ENCODE measurements around the gene SCAMP4. TPM values are rescaled to one million over a fixed set of nuclear protein-coding genes. Genes with fewer than 3 reads are reported as not detected.

Gene SCAMP4
- total and polyA plus RNA-seq, 2 experiments from 2014 or later = 39.4 to 106 TPM

DNA sequence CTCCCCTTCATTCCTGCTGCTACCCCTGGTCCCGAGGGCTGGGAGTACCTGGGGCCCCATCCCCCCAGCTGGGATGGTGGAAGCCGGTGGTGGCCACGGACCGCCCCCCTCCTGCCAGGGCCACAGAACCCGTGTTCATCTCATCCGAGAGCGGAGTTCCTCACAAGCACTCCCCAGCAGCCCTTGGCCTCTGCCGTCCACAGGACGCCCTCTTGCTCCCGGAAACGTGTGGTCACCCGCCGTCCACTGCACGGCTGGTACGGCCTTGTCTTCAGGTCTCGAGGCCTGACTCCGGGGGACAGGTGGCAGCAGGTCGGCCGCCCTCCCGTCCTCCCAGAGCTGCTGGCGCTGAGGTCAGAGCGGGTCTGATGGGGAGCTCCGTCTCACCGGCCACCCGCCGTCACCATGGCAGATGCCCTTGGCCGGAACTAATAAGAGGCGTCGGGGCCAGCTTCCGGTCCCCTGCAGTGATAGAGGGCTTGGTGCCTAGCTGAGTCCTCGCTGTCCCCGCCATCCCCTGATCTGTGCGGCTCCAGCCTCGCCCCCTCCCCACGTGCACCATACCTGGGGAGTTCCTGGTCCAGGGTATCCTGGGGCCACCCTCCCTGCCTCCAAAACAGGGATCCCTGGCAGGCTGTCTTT, 19.2 kb downstream of the SCAMP4 start:
- H3K4me3 Mint-ChIP-seq = no peak overlapping the region
- TF ChIP-seq, protein P1, sequence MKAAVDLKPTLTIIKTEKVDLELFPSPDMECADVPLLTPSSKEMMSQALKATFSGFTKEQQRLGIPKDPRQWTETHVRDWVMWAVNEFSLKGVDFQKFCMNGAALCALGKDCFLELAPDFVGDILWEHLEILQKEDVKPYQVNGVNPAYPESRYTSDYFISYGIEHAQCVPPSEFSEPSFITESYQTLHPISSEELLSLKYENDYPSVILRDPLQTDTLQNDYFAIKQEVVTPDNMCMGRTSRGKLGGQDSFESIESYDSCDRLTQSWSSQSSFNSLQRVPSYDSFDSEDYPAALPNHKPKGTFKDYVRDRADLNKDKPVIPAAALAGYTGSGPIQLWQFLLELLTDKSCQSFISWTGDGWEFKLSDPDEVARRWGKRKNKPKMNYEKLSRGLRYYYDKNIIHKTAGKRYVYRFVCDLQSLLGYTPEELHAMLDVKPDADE (IDR thresholded peaks at IDR 0.05) = no peak
- TF ChIP-seq, protein P2, sequence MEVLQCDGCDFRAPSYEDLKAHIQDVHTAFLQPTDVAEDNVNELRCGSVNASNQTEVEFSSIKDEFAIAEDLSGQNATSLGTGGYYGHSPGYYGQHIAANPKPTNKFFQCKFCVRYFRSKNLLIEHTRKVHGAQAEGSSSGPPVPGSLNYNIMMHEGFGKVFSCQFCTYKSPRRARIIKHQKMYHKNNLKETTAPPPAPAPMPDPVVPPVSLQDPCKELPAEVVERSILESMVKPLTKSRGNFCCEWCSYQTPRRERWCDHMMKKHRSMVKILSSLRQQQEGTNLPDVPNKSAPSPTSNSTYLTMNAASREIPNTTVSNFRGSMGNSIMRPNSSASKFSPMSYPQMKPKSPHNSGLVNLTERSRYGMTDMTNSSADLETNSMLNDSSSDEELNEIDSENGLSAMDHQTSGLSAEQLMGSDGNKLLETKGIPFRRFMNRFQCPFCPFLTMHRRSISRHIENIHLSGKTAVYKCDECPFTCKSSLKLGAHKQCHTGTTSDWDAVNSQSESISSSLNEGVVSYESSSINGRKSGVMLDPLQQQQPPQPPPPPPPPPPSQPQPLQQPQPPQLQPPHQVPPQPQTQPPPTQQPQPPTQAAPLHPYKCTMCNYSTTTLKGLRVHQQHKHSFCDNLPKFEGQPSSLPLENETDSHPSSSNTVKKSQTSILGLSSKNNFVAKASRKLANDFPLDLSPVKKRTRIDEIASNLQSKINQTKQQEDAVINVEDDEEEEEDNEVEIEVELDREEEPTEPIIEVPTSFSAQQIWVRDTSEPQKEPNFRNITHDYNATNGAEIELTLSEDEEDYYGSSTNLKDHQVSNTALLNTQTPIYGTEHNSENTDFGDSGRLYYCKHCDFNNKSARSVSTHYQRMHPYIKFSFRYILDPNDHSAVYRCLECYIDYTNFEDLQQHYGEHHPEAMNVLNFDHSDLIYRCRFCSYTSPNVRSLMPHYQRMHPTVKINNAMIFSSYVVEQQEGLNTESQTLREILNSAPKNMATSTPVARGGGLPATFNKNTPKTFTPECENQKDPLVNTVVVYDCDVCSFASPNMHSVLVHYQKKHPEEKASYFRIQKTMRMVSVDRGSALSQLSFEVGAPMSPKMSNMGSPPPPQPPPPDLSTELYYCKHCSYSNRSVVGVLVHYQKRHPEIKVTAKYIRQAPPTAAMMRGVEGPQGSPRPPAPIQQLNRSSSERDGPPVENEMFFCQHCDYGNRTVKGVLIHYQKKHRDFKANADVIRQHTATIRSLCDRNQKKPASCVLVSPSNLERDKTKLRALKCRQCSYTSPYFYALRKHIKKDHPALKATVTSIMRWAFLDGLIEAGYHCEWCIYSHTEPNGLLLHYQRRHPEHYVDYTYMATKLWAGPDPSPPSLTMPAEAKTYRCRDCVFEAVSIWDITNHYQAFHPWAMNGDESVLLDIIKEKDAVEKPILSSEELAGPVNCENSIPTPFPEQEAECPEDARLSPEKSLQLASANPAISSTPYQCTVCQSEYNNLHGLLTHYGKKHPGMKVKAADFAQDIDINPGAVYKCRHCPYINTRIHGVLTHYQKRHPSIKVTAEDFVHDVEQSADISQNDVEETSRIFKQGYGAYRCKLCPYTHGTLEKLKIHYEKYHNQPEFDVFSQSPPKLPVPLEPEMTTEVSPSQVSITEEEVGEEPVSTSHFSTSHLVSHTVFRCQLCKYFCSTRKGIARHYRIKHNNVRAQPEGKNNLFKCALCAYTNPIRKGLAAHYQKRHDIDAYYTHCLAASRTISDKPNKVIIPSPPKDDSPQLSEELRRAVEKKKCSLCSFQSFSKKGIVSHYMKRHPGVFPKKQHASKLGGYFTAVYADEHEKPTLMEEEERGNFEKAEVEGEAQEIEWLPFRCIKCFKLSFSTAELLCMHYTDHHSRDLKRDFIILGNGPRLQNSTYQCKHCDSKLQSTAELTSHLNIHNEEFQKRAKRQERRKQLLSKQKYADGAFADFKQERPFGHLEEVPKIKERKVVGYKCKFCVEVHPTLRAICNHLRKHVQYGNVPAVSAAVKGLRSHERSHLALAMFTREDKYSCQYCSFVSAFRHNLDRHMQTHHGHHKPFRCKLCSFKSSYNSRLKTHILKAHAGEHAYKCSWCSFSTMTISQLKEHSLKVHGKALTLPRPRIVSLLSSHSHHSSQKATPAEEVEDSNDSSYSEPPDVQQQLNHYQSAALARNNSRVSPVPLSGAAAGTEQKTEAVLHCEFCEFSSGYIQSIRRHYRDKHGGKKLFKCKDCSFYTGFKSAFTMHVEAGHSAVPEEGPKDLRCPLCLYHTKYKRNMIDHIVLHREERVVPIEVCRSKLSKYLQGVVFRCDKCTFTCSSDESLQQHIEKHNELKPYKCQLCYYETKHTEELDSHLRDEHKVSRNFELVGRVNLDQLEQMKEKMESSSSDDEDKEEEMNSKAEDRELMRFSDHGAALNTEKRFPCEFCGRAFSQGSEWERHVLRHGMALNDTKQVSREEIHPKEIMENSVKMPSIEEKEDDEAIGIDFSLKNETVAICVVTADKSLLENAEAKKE (CRISPR knock-in tag; IDR thresholded peaks at IDR 0.05) = no peak
- TF ChIP-seq JUNB (IDR thresholded peaks at IDR 0.05; ENCODE audit: unreplicated experiment) (no peak), STAT1 (IDR thresholded peaks at IDR 0.05; ENCODE audit: unreplicated experiment) (no peak), NANOG (IDR thresholded peaks at IDR 0.05; ENCODE audit: borderline replicate concordance) (no peak), ZNF114 (CRISPR knock-in tag; IDR thresholded peaks at IDR 0.05) (no peak), EZH2phosphoT487 (IDR thresholded peaks at IDR 0.05; ENCODE audit: unreplicated experiment) (no peak), ZNF331 (CRISPR knock-in tag; IDR thresholded peaks at IDR 0.05; ENCODE audit: low read depth) (no peak), EZH2 (IDR thresholded peaks at IDR 0.05; ENCODE audit: low read depth, unreplicated experiment) (no peak), POLR2AphosphoS5 (IDR thresholded peaks at IDR 0.05; ENCODE audit: low read depth) (no peak), CREB1 (CRISPR knock-in tag; IDR thresholded peaks at IDR 0.05; ENCODE audit: low read depth) (no peak)
- TF ChIP-seq, protein P3, sequence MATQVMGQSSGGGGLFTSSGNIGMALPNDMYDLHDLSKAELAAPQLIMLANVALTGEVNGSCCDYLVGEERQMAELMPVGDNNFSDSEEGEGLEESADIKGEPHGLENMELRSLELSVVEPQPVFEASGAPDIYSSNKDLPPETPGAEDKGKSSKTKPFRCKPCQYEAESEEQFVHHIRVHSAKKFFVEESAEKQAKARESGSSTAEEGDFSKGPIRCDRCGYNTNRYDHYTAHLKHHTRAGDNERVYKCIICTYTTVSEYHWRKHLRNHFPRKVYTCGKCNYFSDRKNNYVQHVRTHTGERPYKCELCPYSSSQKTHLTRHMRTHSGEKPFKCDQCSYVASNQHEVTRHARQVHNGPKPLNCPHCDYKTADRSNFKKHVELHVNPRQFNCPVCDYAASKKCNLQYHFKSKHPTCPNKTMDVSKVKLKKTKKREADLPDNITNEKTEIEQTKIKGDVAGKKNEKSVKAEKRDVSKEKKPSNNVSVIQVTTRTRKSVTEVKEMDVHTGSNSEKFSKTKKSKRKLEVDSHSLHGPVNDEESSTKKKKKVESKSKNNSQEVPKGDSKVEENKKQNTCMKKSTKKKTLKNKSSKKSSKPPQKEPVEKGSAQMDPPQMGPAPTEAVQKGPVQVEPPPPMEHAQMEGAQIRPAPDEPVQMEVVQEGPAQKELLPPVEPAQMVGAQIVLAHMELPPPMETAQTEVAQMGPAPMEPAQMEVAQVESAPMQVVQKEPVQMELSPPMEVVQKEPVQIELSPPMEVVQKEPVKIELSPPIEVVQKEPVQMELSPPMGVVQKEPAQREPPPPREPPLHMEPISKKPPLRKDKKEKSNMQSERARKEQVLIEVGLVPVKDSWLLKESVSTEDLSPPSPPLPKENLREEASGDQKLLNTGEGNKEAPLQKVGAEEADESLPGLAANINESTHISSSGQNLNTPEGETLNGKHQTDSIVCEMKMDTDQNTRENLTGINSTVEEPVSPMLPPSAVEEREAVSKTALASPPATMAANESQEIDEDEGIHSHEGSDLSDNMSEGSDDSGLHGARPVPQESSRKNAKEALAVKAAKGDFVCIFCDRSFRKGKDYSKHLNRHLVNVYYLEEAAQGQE (IDR thresholded peaks at IDR 0.05; ENCODE audit: unreplicated experiment) = no peak
- TF ChIP-seq, protein P4, sequence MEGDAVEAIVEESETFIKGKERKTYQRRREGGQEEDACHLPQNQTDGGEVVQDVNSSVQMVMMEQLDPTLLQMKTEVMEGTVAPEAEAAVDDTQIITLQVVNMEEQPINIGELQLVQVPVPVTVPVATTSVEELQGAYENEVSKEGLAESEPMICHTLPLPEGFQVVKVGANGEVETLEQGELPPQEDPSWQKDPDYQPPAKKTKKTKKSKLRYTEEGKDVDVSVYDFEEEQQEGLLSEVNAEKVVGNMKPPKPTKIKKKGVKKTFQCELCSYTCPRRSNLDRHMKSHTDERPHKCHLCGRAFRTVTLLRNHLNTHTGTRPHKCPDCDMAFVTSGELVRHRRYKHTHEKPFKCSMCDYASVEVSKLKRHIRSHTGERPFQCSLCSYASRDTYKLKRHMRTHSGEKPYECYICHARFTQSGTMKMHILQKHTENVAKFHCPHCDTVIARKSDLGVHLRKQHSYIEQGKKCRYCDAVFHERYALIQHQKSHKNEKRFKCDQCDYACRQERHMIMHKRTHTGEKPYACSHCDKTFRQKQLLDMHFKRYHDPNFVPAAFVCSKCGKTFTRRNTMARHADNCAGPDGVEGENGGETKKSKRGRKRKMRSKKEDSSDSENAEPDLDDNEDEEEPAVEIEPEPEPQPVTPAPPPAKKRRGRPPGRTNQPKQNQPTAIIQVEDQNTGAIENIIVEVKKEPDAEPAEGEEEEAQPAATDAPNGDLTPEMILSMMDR (conservative IDR thresholded peaks at IDR 0.05; ENCODE audit: low read depth in 2 of 2) = no peak
- H3K4me1 ChIP-seq (ENCODE audit: insufficient read depth) = no peaks in the 10 kb centered on the region
- H3F3A ChIP-seq (replicated peaks; ENCODE audit: low read depth) = no peaks in the 10 kb centered on the region
- DNase-seq (ENCODE audit: low spot score) (no peak), ATAC-seq (no peak)
- peaks cover 3% of the 10 kb centered on the region; the same call in 1 of the 3 replicates for H3K4me1 Mint-ChIP-seq
- H4K20me1 ChIP-seq (replicated peaks; ENCODE audit: insufficient read depth) = peaks cover 4% of the 10 kb centered on the region; the same call in 1 of the 2 replicates
- peaks cover 20% of the 10 kb centered on the region for H3K27me3 Mint-ChIP-seq (ENCODE audit: insufficient read depth, low read depth, poor library complexity)
- no peak overlapping the region for H3K27ac ChIP-seq (ENCODE audit: low read depth)
- no peak overlapping the region for H3K4me3 ChIP-seq
- H3K27ac Mint-ChIP-seq = no peak overlapping the region
- H3K9me3 Mint-ChIP-seq = 0 out of 3 replicates have a peak, but pooled peaks cover 2% of the 10 kb centered on the region
- no peak overlapping the region for H3K4me2 ChIP-seq
- peaks cover 43% of the 10 kb centered on the region; the same call in 2 of the 3 replicates for H3K36me3 Mint-ChIP-seq (ENCODE audit: low read depth)
- no peaks in the 10 kb centered on the region; the same call in 1 of the 2 replicates for H3K36me3 ChIP-seq (ENCODE audit: insufficient read depth)
- H3K79me2 ChIP-seq (replicated peaks; ENCODE audit: insufficient read depth) = no peaks in the 10 kb centered on the region
- no peaks in the 10 kb centered on the region for H3K27me3 ChIP-seq (ENCODE audit: insufficient read depth)
- no peaks in the 10 kb centered on the region for H3K9me2 ChIP-seq (ENCODE audit: insufficient read depth)
- no peak overlapping the region for H2AFZ ChIP-seq

Data from GM23338 (cell line).